ENCODE data around the gene RTCB. TPM values are rescaled to one million over a fixed set of nuclear protein-coding genes. Genes with fewer than 3 reads are reported as not detected.

RTCB gene
- total and polyA plus RNA-seq, 2 of the 13 experiments (the other 11 are each of a cell fraction or from before 2014, with no cell fraction given) = 108 to 167 TPM

DNA sequence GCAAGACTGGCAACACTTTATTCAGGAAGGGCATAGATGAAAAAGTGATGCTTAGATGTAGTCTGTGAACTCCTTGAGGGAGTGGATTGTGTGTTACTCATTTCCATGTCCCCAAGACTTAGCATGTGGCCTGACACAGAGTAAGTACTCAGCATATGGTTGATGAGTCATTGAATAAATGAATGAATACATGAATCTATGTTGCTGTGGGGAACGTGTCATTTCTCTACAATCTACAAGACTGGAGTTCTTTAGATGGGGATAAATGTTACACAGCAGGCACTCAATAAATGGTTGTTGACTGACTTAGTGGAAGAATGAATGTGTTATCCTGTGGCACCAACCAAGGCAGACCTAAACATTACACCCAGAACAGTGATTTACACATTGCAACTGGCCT, 34.3 kb upstream of the RTCB start:
- H3K27me3 ChIP-seq (ENCODE audit: control insufficient read depth in 1 of 2, insufficient read depth in 2 of 2, low read length in 2 of 2) = peaks cover 0 to 19% of the 10 kb centered on the region in 2 experiments; a peak in 3 of 5 replicates
- no peaks in the 10 kb centered on the region for H3K9me3 ChIP-seq (ENCODE audit: low read length)
- H3K79me2 ChIP-seq (ENCODE audit: insufficient read depth, low read length) = no peaks in the 10 kb centered on the region
- in situ Hi-C loops (cut with HindIII; ENCODE audit: extremely low pct_ligation_motif_present, low pct_unique_long_range_greater_than_20kb) = no loop called here
- FAIRE-seq = no peak
- H3K4me1 ChIP-seq (ENCODE audit: insufficient read depth, low read length) = no peaks in the 10 kb centered on the region
- BruUV-seq (replicated peaks) = no TSS peak
- no peak overlapping the region for H3K4me3 ChIP-seq (replicated peaks in 1 of 3; ENCODE audit: insufficient read depth in 1 of 3, low read depth in 2 of 3, low read length in 3 of 3)
- H3K4me2 ChIP-seq (ENCODE audit: low read depth, low read length) = no peak overlapping the region
- no peak overlapping the region for H3K27ac ChIP-seq (ENCODE audit: extremely low read length, insufficient read depth, low read length)
- ChIA-PET CTCF (ENCODE audit: low intra/inter-chr PET ratio, low total read pairs) (no interaction called here), POLR2A (no interaction called here)
- no peak for ATAC-seq
- TF ChIP-seq FOSL1 (CRISPR knock-in tag; IDR thresholded peaks at IDR 0.05; ENCODE audit: borderline replicate concordance) = no peak
- TF ChIP-seq CREB1 (IDR thresholded peaks at IDR 0.05) = 0 out of 2 replicates have a peak, but pooled peaks have one; percentile 9
- TF ChIP-seq CREB1 (CRISPR knock-in tag; IDR thresholded peaks at IDR 0.05) = no peak
- no peak overlapping the region for H3K9ac ChIP-seq (ENCODE audit: insufficient read depth, low read depth, low read length)
- intact Hi-C loops (cut with micrococcal nuclease; ENCODE audit: unreplicated experiment) = no loop called here
- no peak overlapping the region for H2AFZ ChIP-seq (ENCODE audit: low read length)
- no peaks in the 10 kb centered on the region for H3K36me3 ChIP-seq (replicated peaks in 1 of 2; ENCODE audit: control insufficient read depth in 1 of 2, insufficient read depth in 2 of 2, low read length in 2 of 2)
- H4K20me1 ChIP-seq (ENCODE audit: insufficient read depth, low read length) = no peaks in the 10 kb centered on the region
- 0% methylated on average over 1 of the region's 1 CpG for WGBS (ENCODE audit: low lambda C conversion rate)
- DNase-seq (ENCODE audit: low spot score) = no peak

DNA sequence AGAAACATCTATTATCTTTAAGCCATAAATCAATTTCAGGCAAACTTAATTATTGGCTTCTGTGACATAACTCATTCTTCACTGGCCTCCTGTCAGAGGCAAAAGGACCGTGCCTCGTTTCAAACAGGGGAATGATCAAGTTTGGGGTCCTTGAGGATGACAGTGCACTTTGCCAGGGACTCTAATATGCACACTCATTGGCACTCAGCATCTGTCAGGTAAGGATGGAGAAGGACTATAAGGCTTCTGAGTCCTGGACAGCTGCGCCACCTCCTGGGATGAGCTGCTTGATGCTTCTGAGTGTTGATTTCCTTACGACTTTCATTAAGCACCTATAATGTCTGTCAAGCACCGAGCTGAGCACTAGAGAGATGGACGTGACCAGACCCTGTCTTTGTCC, 32.0 kb upstream of the RTCB start:
- ChIA-PET POLR2A (no interaction called here), CTCF (ENCODE audit: low intra/inter-chr PET ratio, low total read pairs) (interaction anchor here (1.1 to 1.7 kb wide), 3 partner anchors 30 to 467 kb away, joined by 3 to 4 read pairs (median 3); no protein-coding TSS in a partner anchor)
- Histone ChIP-seq H3K27ac (ENCODE audit: extremely low read length, insufficient read depth, low read length) (no peak overlapping the region), H4K20me1 (ENCODE audit: insufficient read depth, low read length) (no peaks in the 10 kb centered on the region), H3K4me3 (replicated peaks in 1 of 3; ENCODE audit: insufficient read depth in 1 of 3, low read depth in 2 of 3, low read length in 3 of 3) (no peak overlapping the region), H3K79me2 (ENCODE audit: insufficient read depth, low read length) (no peaks in the 10 kb centered on the region), H2AFZ (ENCODE audit: low read length) (no peak overlapping the region), H3K9ac (ENCODE audit: insufficient read depth, low read depth, low read length) (no peak overlapping the region), H3K9me3 (ENCODE audit: low read length) (no peaks in the 10 kb centered on the region), H3K4me1 (ENCODE audit: insufficient read depth, low read length) (no peaks in the 10 kb centered on the region), H3K27me3 (ENCODE audit: control insufficient read depth in 1 of 2, insufficient read depth in 2 of 2, low read length in 2 of 2) (peaks cover 0 to 28% of the 10 kb centered on the region in 2 experiments; a peak in 3 of 5 replicates), H3K4me2 (ENCODE audit: low read depth, low read length) (no peak overlapping the region), H3K36me3 (replicated peaks in 1 of 2; ENCODE audit: control insufficient read depth in 1 of 2, insufficient read depth in 2 of 2, low read length in 2 of 2) (no peaks in the 10 kb centered on the region)
- FAIRE-seq (peak; percentile 53), DNase-seq (ENCODE audit: low spot score) (peak; percentile 37), ATAC-seq (peak; percentile 82)
- no TSS peak for BruUV-seq (replicated peaks)
- under 1% methylated on average over 5 of the region's 6 CpGs for WGBS (ENCODE audit: low lambda C conversion rate)
- intact Hi-C loops (cut with micrococcal nuclease; ENCODE audit: unreplicated experiment) = loop anchor here (2.0 kb wide), 1 partner anchor 31 kb away; the partner anchor contains the start of gene RTCB
- in situ Hi-C loops (cut with HindIII; ENCODE audit: extremely low pct_ligation_motif_present, low pct_unique_long_range_greater_than_20kb) = no loop called here
- TF ChIP-seq ZBTB21 (CRISPR knock-in tag; IDR thresholded peaks at IDR 0.05) = no peak
- TF ChIP-seq MAFK (conservative IDR thresholded peaks at IDR 0.05 in 1 of 2, IDR thresholded peaks at IDR 0.05 in 1 of 2; ENCODE audit: low read length in 2 of 2) = peak; percentile 10 to 12; a peak in 2 of 4 replicates
- TF ChIP-seq, protein P1, sequence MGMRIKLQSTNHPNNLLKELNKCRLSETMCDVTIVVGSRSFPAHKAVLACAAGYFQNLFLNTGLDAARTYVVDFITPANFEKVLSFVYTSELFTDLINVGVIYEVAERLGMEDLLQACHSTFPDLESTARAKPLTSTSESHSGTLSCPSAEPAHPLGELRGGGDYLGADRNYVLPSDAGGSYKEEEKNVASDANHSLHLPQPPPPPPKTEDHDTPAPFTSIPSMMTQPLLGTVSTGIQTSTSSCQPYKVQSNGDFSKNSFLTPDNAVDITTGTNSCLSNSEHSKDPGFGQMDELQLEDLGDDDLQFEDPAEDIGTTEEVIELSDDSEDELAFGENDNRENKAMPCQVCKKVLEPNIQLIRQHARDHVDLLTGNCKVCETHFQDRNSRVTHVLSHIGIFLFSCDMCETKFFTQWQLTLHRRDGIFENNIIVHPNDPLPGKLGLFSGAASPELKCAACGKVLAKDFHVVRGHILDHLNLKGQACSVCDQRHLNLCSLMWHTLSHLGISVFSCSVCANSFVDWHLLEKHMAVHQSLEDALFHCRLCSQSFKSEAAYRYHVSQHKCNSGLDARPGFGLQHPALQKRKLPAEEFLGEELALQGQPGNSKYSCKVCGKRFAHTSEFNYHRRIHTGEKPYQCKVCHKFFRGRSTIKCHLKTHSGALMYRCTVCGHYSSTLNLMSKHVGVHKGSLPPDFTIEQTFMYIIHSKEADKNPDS (CRISPR knock-in tag; IDR thresholded peaks at IDR 0.05) = no peak
- no peak for TF ChIP-seq ZNF383 (CRISPR knock-in tag; IDR thresholded peaks at IDR 0.05; ENCODE audit: borderline replicate concordance)
- peak; percentile 73 for TF ChIP-seq STAG1 (CRISPR knock-in tag; IDR thresholded peaks at IDR 0.05)
- TF ChIP-seq, protein P2, sequence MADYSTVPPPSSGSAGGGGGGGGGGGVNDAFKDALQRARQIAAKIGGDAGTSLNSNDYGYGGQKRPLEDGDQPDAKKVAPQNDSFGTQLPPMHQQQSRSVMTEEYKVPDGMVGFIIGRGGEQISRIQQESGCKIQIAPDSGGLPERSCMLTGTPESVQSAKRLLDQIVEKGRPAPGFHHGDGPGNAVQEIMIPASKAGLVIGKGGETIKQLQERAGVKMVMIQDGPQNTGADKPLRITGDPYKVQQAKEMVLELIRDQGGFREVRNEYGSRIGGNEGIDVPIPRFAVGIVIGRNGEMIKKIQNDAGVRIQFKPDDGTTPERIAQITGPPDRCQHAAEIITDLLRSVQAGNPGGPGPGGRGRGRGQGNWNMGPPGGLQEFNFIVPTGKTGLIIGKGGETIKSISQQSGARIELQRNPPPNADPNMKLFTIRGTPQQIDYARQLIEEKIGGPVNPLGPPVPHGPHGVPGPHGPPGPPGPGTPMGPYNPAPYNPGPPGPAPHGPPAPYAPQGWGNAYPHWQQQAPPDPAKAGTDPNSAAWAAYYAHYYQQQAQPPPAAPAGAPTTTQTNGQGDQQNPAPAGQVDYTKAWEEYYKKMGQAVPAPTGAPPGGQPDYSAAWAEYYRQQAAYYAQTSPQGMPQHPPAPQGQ (CRISPR knock-in tag; IDR thresholded peaks at IDR 0.05; ENCODE audit: borderline replicate concordance) = no peak
- 0 out of 2 replicates have a peak, but pooled peaks have one; percentile 44 for TF ChIP-seq NFE2 (CRISPR knock-in tag; IDR thresholded peaks at IDR 0.05)
- TF ChIP-seq ARID2 (CRISPR knock-in tag; IDR thresholded peaks at IDR 0.05; ENCODE audit: borderline replicate concordance) = no peak
- TF ChIP-seq, protein P3, sequence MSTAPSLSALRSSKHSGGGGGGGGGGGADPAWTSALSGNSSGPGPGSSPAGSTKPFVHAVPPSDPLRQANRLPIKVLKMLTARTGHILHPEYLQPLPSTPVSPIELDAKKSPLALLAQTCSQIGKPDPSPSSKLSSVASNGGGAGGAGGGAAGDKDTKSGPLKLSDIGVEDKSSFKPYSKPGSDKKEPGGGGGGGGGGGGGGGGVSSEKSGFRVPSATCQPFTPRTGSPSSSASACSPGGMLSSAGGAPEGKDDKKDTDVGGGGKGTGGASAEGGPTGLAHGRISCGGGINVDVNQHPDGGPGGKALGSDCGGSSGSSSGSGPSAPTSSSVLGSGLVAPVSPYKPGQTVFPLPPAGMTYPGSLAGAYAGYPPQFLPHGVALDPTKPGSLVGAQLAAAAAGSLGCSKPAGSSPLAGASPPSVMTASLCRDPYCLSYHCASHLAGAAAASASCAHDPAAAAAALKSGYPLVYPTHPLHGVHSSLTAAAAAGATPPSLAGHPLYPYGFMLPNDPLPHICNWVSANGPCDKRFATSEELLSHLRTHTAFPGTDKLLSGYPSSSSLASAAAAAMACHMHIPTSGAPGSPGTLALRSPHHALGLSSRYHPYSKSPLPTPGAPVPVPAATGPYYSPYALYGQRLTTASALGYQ (CRISPR knock-in tag; IDR thresholded peaks at IDR 0.05) = no peak
